HUES6 (cell line): Measurements from ENCODE around the gene GAB2.
"Not testable (repeated sequence)": the region's sequence is repeated elsewhere in the genome, so short reads cannot be mapped to it uniquely, and the experiment has no call there.

ENCODE experiments used
- H3K27ac ChIP-seq: 2 replicates; pipeline ENCODE4 v1.7.0; 2013; ENCODE audit warnings: low read depth, mild to moderate bottlenecking, low read length, inconsistent platforms
- H3K27me3 ChIP-seq: 2 replicates; pipeline ENCODE4 v1.6.1; 2013; ENCODE audit warnings: low read length; ENCODE audit not compliant: control insufficient read depth, insufficient read depth
- H3K36me3 ChIP-seq: 2 replicates; pipeline ENCODE4 v1.6.1; 2013; ENCODE audit warnings: low read length; ENCODE audit not compliant: control insufficient read depth, insufficient read depth
- H3K4me1 ChIP-seq: 2 replicates; pipeline ENCODE4 v1.6.1; 2013; ENCODE audit warnings: low read length; ENCODE audit not compliant: control insufficient read depth, insufficient read depth
- H3K4me3 ChIP-seq: 2 replicates; pipeline ENCODE4 v1.5.1; 2013; ENCODE audit warnings: low read depth, low read length
- H3K9ac ChIP-seq: one replicate; pipeline ENCODE4 v1.6.1; 2013; ENCODE audit warnings: mild to moderate bottlenecking, low read length
- H3K9me3 ChIP-seq: 2 replicates; pipeline ENCODE4 v1.6.1; 2013; ENCODE audit warnings: low read depth, low read length; ENCODE audit not compliant: control insufficient read depth, insufficient read depth

GAB2 gene, protein sequence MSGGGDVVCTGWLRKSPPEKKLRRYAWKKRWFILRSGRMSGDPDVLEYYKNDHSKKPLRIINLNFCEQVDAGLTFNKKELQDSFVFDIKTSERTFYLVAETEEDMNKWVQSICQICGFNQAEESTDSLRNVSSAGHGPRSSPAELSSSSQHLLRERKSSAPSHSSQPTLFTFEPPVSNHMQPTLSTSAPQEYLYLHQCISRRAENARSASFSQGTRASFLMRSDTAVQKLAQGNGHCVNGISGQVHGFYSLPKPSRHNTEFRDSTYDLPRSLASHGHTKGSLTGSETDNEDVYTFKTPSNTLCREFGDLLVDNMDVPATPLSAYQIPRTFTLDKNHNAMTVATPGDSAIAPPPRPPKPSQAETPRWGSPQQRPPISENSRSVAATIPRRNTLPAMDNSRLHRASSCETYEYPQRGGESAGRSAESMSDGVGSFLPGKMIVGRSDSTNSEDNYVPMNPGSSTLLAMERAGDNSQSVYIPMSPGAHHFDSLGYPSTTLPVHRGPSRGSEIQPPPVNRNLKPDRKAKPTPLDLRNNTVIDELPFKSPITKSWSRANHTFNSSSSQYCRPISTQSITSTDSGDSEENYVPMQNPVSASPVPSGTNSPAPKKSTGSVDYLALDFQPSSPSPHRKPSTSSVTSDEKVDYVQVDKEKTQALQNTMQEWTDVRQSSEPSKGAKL

DNA sequence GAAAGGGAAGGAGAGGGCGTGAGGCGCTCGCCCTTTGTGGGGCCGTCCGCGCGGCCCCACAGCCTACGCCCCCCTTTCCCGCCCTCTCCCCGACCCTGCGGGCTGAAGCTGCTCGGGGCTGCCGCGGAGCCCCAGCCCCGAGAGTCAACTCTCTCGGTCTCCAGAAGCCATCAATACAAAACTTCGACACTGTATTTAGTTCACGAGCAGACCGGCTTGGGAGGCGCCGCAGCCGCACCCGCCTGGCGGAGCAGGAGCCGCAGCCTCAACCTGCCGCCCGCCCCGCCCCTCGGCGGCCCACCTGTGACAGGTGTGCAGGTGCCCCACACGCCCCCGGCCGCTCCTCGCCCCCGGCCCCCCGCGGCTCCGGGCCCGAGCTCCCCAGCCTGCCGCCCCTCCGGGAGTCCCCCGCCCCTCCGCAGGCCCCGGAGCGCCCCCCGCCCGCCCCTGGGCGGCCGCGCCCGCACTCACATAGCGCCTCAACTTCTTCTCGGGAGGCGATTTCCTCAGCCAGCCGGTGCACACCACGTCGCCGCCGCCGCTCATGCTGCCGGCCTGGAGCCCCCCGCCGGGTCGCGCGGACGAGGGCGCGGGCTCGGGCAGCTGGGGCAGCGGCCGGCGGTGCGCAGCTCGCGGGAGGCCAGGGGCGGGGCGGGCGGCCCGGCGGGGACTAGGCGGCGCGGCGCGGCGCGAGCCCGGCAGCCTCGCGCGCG is at the start of gene GAB2:
GAB2 (minus strand) TSS at position 646 of the 713 bp plus-strand sequence; CDS start at position 546, 100 bp downstream.
- H3K27me3 ChIP-seq, result peaks cover 18% of the 10 kb centered on the region
- H3K36me3 ChIP-seq, result no peaks in the 10 kb centered on the region
- no peaks in the 10 kb centered on the region for H3K9me3 ChIP-seq
- H3K4me3 ChIP-seq, result peak within 1 kb of the TSS; percentile 94
- H3K4me1 ChIP-seq, result peaks cover 13% of the 10 kb centered on the region; the same call in 1 of the 2 replicates
- peak within 1 kb of the TSS; percentile 77 for H3K9ac ChIP-seq
- H3K27ac ChIP-seq, result no peak within 1 kb of the TSS; the same call in 1 of the 2 replicates

DNA sequence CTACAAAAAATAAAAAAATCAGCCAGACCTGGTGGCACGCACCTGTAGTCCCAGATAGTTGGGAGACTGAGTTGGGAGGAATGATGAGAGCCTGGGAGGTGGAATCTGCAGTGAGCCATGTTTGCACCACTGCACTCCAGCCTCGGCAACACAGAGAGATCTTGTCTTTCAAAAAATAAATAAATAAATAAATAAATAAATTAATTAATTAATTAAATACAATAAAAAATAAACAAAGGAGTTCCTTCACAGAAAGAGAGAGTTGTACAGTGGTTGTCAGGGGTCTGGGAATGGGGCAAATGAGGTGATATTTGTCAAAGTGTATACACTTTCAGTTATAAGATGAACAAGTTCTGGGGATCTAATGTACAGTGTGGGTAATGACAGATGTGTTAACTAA is 49.8 kb upstream of the GAB2 start:
- Histone ChIP-seq H3K36me3 (peaks cover 31% of the 10 kb centered on the region), H3K4me1 (no peaks in the 10 kb centered on the region), H3K27ac (no peak overlapping the region), H3K27me3 (no peaks in the 10 kb centered on the region), H3K9me3 (no peaks in the 10 kb centered on the region), H3K9ac (no peak overlapping the region), H3K4me3 (no peak overlapping the region)

DNA sequence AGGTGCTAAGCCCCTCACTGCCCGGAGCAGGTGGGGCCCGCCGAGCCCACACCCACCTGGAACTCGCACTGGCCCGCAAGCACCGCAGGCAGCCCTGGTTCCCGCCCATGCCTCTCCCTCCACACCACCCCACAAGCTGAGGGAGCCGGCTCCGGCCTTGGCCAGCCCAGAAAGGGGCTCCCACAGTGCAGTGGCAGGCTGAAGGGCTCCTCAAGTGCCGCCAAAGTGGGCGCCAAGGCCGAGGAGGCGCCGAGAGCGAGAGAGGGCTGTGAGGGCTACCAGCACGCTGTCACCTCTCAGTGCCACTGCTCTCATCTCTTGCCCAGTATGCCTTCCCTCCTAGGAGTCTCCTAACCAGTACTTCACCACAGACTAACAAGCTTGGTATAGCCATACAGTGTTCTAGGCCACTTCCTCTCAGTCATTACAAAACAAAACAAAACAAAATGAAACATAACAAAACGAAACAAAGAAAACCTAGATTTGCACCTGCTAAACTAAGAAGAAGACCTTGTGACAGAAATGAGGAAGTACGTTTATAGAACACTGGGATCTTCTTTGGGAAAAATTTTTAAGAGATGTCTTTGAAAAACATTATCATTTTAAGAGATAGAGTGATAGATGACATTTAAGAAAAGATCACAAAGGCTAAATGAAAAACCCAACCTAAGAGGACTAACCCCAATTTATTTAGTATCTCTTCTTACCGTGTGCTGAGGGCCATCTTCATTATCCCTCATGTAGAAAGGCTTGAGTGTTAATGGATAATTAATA is 47.7 kb upstream of the GAB2 start:
- H3K9me3 ChIP-seq, result no peaks in the 10 kb centered on the region
- no peaks in the 10 kb centered on the region for H3K4me1 ChIP-seq
- H3K27ac ChIP-seq, result no peak overlapping the region
- peaks cover 43% of the 10 kb centered on the region for H3K36me3 ChIP-seq
- no peak overlapping the region for H3K4me3 ChIP-seq
- no peak overlapping the region for H3K9ac ChIP-seq
- no peaks in the 10 kb centered on the region for H3K27me3 ChIP-seq

DNA sequence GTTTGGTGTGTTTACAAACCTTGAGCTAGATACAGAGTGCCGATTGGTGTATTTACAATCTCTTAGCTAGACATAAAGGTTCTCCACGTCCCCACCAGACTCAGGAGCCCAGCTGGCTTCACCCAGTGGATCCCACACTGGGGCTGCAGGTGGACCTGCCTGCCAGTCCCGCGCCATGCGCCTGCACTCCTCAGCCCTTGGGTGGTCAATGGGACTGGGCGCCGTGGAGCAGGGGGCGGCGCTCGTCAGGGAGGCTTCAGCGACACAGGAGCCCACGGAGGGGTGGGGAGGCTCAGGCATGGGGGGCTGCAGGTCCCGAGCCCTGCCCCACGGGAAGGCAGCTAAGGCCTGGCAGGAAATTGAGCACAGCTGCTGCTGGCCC is 47.2 kb upstream of the GAB2 start:
- H3K4me1 ChIP-seq, H3K9ac ChIP-seq, H3K27me3 ChIP-seq, H3K4me3 ChIP-seq, H3K27ac ChIP-seq, H3K9me3 ChIP-seq: not testable (repeated sequence)
- peaks cover 49% of the 10 kb centered on the region for H3K36me3 ChIP-seq

DNA sequence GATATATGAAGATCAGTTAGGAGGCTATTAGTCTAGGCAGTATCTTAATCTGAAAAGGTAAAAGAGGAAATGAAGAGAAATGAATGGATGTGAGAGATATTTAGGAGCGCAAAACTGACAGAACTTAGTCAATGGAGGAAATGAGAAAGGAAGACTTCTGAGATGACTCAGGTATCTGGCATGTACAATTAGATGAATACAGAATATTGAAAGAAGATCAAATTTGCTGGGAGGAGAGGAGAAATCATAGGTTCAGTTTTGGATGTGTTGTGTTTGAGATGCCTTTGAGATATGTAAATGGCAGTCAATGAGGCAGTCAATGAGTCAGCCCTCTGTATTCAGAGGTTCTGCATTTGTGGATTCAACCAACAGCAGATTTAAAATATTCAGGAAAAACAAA is 42.9 kb upstream of the GAB2 start:
- Histone ChIP-seq H3K4me3 (no peak overlapping the region), H3K9me3 (no peaks in the 10 kb centered on the region), H3K9ac (no peak overlapping the region), H3K27ac (no peak overlapping the region), H3K27me3 (no peaks in the 10 kb centered on the region), H3K36me3 (peaks cover 63% of the 10 kb centered on the region), H3K4me1 (no peaks in the 10 kb centered on the region)

DNA sequence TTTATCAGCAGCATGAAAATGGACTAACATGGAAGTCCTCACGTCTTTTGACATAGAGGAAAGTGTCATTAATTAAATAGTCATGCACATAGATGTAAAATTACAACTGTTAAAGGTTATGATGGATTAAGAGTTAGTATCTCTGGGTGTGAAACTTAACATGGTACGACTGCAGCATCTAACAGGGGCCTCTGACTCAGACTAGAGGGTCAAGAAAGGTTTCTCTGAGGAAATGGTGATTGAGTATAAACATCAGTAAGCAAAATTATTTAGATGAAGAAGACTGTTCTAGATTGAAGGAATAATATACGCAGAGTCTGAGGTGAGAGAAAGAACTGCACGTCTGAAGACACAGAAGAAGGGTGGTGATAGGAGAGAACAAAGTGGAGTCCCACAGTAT is 42.1 kb upstream of the GAB2 start:
- Histone ChIP-seq H3K9ac (no peak overlapping the region), H3K27me3 (no peaks in the 10 kb centered on the region)

DNA sequence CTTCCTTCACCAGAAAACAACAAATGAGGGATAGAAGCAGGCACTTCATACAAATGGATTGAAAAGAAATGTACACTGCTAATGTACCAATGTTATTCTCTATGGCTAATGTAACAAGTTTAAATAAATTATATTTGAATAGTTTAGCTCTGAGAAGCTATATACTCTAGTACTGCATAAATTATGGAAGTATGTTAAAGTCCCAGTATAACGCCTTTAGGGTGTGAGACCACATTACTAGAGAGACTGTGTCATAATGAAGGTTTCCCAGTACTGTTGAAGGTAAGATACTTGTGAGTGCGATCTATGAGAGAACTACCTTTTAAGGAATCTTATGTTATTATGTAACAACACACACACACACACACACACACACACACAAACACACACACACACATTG is 39.8 kb upstream of the GAB2 start:
- H3K27me3 ChIP-seq, result no peaks in the 10 kb centered on the region
- H3K9me3 ChIP-seq, result no peaks in the 10 kb centered on the region
- H3K27ac ChIP-seq, result no peak overlapping the region
- no peak overlapping the region for H3K4me3 ChIP-seq
- no peaks in the 10 kb centered on the region for H3K4me1 ChIP-seq
- H3K9ac ChIP-seq, result no peak overlapping the region
- peaks cover 43% of the 10 kb centered on the region for H3K36me3 ChIP-seq

More for the DNA sequence above, 42.1 kb upstream of the GAB2 start:
- Histone ChIP-seq H3K27ac (no peak overlapping the region), H3K36me3 (peaks cover 56% of the 10 kb centered on the region), H3K4me3 (no peak overlapping the region), H3K4me1 (no peaks in the 10 kb centered on the region), H3K9me3 (no peaks in the 10 kb centered on the region)

DNA sequence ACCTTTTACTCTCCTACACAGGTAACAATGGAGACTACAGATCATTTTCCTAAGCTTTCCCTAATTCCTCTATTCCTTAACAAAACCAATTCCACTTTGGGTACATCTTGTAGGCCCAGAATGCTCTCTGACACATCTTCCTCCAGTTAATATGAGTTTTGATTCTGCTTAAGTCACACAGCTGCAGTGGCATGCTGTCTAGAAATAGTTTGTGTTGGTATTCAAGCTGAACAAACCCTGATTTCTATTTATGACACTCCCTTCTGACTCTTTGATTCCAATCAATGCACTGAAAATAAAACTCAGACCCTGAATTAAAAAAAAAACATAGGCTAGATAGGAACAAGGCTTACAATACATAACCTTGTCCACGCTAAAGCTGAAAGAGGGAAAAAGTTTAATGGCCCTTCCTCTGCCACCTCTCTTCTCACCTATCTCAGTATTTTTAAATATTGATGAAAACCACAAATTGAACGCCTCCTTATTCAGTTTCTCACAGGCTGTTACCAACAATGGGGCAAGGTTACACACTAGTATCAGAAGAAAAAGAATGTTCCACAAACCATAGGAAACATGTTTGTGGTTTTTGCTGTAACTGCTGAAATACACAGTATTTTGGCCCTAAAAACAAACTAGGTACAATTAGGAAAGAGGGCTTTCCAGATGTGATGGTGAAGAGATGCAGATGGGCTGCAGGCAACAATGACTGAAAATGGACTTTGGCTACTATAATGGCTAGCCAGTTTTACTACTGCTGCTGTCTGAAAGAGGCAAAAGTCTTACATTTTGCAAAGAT is 35.7 kb upstream of the GAB2 start:
- Histone ChIP-seq H3K27me3 (no peaks in the 10 kb centered on the region), H3K9ac (no peak overlapping the region), H3K4me3 (no peak overlapping the region), H3K9me3 (no peaks in the 10 kb centered on the region), H3K36me3 (peaks cover 18% of the 10 kb centered on the region), H3K4me1 (no peaks in the 10 kb centered on the region), H3K27ac (no peak overlapping the region)

DNA sequence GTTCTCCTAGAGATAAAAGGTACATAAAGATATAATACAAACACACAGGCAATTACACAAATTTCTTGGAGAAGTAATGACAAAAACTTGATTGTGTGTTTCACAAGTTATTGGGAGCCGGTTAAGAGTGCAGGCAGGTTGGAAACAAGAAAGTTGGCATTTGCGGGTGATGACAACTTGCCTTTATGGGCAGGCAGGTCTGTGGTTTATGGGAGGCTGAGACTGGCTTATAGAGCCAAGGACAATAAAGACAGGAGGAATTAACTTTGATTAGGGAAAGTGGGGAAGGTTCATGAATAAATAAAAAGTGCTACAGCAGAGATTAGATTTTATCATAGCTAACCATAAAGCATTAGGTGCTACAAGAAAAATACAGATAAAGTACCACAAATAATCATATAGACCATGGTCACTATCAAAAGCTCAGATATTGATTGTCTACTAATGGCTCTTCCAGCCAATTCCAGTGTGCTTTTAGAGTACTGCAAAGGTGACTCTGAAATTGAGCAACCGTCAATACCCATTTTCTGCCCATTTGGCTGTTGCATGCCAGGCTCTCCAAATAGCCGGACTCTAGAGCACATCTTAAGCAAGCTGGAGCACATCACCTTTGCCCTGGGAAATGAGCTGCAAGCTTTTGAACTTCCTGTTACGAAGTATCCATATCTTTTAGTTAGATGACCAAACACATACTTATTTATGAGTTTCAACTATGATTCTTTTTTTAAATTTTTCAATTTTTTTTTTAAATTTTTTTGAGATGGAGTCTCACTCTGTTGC is 33.9 kb upstream of the GAB2 start:
- H3K27ac ChIP-seq, result no peak overlapping the region
- H3K4me3 ChIP-seq, result no peak overlapping the region
- H3K9me3 ChIP-seq, result no peaks in the 10 kb centered on the region

More for the DNA sequence above, 33.9 kb upstream of the GAB2 start:
- no peaks in the 10 kb centered on the region for H3K27me3 ChIP-seq
- no peaks in the 10 kb centered on the region for H3K4me1 ChIP-seq
- peaks cover 8% of the 10 kb centered on the region for H3K36me3 ChIP-seq
- H3K9ac ChIP-seq, result no peak overlapping the region
